ENCODE results near the gene KMT2B. TPM values are rescaled to one million over a fixed set of nuclear protein-coding genes. Genes with fewer than 3 reads are reported as not detected.

The KMT2B gene
- total and polyA plus RNA-seq, 9 of the 15 experiments (the other 6 are each of a cell fraction or from before 2014, with no cell fraction given), result 0.63 to 43.9 (median 8.1) TPM

GRCh38 chr19:35716801-35717664, 770 bp upstream of the KMT2B start (continued):
- TF ChIP-seq RREB1 (CRISPR knock-in tag; IDR thresholded peaks at IDR 0.05) (0 out of 2 replicates have a peak, but pooled peaks have one; percentile 62), GABPB1 (CRISPR knock-in tag; IDR thresholded peaks at IDR 0.05) (peak; percentile 58), ZNF584 (CRISPR knock-in tag; IDR thresholded peaks at IDR 0.05; ENCODE audit: low read depth) (peak; percentile 9; the same call in 1 of the 2 replicates), KLF16 (IDR thresholded peaks at IDR 0.05) (peak; percentile 80), JUND (IDR thresholded peaks at IDR 0.05; ENCODE audit: borderline replicate concordance, low read depth, low read length) (peak; percentile 67), JUND (tag; IDR thresholded peaks at IDR 0.05; ENCODE audit: borderline replicate concordance, low read depth, low read length) (no peak), SREBF2 (CRISPR knock-in tag; IDR thresholded peaks at IDR 0.05) (no peak), CREB1 (IDR thresholded peaks at IDR 0.05) (no peak), CREB1 (CRISPR knock-in tag; IDR thresholded peaks at IDR 0.05) (peak; percentile 17; the same call in 1 of the 2 replicates), DEAF1 (CRISPR knock-in tag; IDR thresholded peaks at IDR 0.05) (peak; percentile 92), SMARCA5 (IDR thresholded peaks at IDR 0.05) (peak; percentile 47; the same call in 1 of the 2 replicates), ELF1 (tag; IDR thresholded peaks at IDR 0.05) (no peak), HBP1 (CRISPR knock-in tag; IDR thresholded peaks at IDR 0.05) (no peak), ZNF354B (CRISPR knock-in tag; IDR thresholded peaks at IDR 0.05) (no peak)
- TF ChIP-seq, protein P1, sequence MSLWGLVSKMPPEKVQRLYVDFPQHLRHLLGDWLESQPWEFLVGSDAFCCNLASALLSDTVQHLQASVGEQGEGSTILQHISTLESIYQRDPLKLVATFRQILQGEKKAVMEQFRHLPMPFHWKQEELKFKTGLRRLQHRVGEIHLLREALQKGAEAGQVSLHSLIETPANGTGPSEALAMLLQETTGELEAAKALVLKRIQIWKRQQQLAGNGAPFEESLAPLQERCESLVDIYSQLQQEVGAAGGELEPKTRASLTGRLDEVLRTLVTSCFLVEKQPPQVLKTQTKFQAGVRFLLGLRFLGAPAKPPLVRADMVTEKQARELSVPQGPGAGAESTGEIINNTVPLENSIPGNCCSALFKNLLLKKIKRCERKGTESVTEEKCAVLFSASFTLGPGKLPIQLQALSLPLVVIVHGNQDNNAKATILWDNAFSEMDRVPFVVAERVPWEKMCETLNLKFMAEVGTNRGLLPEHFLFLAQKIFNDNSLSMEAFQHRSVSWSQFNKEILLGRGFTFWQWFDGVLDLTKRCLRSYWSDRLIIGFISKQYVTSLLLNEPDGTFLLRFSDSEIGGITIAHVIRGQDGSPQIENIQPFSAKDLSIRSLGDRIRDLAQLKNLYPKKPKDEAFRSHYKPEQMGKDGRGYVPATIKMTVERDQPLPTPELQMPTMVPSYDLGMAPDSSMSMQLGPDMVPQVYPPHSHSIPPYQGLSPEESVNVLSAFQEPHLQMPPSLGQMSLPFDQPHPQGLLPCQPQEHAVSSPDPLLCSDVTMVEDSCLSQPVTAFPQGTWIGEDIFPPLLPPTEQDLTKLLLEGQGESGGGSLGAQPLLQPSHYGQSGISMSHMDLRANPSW (CRISPR knock-in tag; IDR thresholded peaks at IDR 0.05), result no peak

Data from K562 (cell line).